Activated naive CD8-positive, alpha-beta T cell treated with anti-CD3 and anti-CD28 coated beads for 36 hours (primary cell): ENCODE results near the gene SS18. TPM values are rescaled to one million over a fixed set of nuclear protein-coding genes. Genes with fewer than 3 reads are reported as not detected.
"Not testable (repeated sequence)": the region's sequence is repeated elsewhere in the genome, so short reads cannot be mapped to it uniquely, and the experiment has no call there.

Experiments
- DNase-seq: peaks from one replicate; pipeline ENCODE4 v3.0.0; 2021
- H3K27ac Mint-ChIP-seq: one replicate; pipeline ENCODE4 v1.8.0; 2022; ENCODE audit warnings: mild to moderate bottlenecking, moderate library complexity, mixed read lengths
- H3K27me3 Mint-ChIP-seq: one replicate; pipeline ENCODE4 v1.8.0; 2022; ENCODE audit warnings: mild to moderate bottlenecking, mixed read lengths
- H3K36me3 Mint-ChIP-seq: one replicate; pipeline ENCODE4 v1.8.0; 2021; ENCODE audit warnings: mild to moderate bottlenecking, mixed read lengths
- H3K4me1 Mint-ChIP-seq: one replicate; pipeline ENCODE4 v1.8.0; 2021; ENCODE audit warnings: mixed read lengths
- H3K4me3 Mint-ChIP-seq: one replicate; pipeline ENCODE4 v1.8.0; 2022; ENCODE audit warnings: mild to moderate bottlenecking, moderate library complexity, mixed read lengths
- H3K9me3 Mint-ChIP-seq: one replicate; pipeline ENCODE4 v1.8.0; 2022; ENCODE audit warnings: mixed read lengths
- total RNA-seq, 2 experiments: library from RNA; stranded (reverse); gene quantifications; one replicate each; pipeline ENCODE4 v1.2.3, GENCODE V29; 2021

The SS18 gene, protein sequence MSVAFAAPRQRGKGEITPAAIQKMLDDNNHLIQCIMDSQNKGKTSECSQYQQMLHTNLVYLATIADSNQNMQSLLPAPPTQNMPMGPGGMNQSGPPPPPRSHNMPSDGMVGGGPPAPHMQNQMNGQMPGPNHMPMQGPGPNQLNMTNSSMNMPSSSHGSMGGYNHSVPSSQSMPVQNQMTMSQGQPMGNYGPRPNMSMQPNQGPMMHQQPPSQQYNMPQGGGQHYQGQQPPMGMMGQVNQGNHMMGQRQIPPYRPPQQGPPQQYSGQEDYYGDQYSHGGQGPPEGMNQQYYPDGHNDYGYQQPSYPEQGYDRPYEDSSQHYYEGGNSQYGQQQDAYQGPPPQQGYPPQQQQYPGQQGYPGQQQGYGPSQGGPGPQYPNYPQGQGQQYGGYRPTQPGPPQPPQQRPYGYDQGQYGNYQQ
- 10 to 100 TPM; 51.8 to 53.3 TPM for total RNA-seq

GRCh38 chr18:26090130-26091046 lies at the start of gene SS18:
SS18 (minus strand) TSS chr18:26090613; CDS start chr18:26090569, 44 bp downstream.
- Mint-ChIP-seq H3K36me3 (peaks cover 4% of the 10 kb centered on the region), H3K4me1 (peaks cover 21% of the 10 kb centered on the region), H3K4me3 (peak within 1 kb of the TSS; percentile 90), H3K27me3 (no peaks in the 10 kb centered on the region), H3K9me3 (no peaks in the 10 kb centered on the region), H3K27ac (peak within 1 kb of the TSS; percentile 96)
- peak; percentile 91 for DNase-seq

- Mint-ChIP-seq H3K4me3 (no peak overlapping the region), H3K4me1 (peaks cover 6% of the 10 kb centered on the region), H3K9me3 (peaks cover 1% of the 10 kb centered on the region), H3K36me3 (peaks cover 2% of the 10 kb centered on the region), H3K27ac (no peak overlapping the region), H3K27me3 (no peaks in the 10 kb centered on the region)
- DNase-seq = no peak
Measured at GRCh38 chr18:26135548-26135947, 45.1 kb upstream of the SS18 start.

GRCh38 chr18:26134107-26134506 lies 43.7 kb upstream of the SS18 start:
- H3K27ac Mint-ChIP-seq = peak overlapping the region; percentile 96
- no peaks in the 10 kb centered on the region for H3K27me3 Mint-ChIP-seq
- DNase-seq = peak; percentile 7
- peak overlapping the region; percentile 83 for H3K4me3 Mint-ChIP-seq
- peaks cover 1% of the 10 kb centered on the region for H3K9me3 Mint-ChIP-seq
- peaks cover 6% of the 10 kb centered on the region for H3K4me1 Mint-ChIP-seq
- no peaks in the 10 kb centered on the region for H3K36me3 Mint-ChIP-seq

GRCh38 chr18:26133652-26134051 lies 43.2 kb upstream of the SS18 start, which contains the start of gene PSMA8:
PSMA8 (plus strand) TSS chr18:26133869; CDS start chr18:26133966, 97 bp downstream.
- peak; percentile 69 for DNase-seq
- H3K9me3 Mint-ChIP-seq = peaks cover 1% of the 10 kb centered on the region
- peak within 1 kb of the TSS; percentile 96 for H3K27ac Mint-ChIP-seq
- H3K4me1 Mint-ChIP-seq = peaks cover 6% of the 10 kb centered on the region
- no peaks in the 10 kb centered on the region for H3K36me3 Mint-ChIP-seq
- H3K27me3 Mint-ChIP-seq = no peaks in the 10 kb centered on the region
- H3K4me3 Mint-ChIP-seq = peak within 1 kb of the TSS; percentile 83

DNA sequence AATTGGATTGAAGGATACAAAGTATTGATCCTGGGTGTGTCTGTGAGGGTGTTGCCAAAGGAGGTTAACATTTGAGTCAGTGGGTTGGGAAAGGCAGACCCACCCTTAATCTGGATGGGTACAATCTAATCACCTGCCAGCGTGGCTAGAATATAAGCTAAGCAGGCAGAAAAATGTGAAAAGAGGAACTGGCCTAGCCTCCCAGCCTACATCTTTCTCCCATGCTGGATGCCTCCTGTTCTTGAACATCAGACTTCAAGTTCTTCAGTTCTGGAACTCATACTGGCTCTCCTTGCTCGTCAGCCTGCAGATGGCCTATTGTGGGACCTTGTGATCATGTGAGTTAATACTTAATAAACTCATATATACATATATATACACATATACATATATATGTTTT lies 37.8 kb upstream of the SS18 start:
- not testable (repeated sequence) for H3K27ac Mint-ChIP-seq, H3K4me3 Mint-ChIP-seq, H3K4me1 Mint-ChIP-seq, H3K36me3 Mint-ChIP-seq, DNase-seq, H3K27me3 Mint-ChIP-seq, H3K9me3 Mint-ChIP-seq

DNA sequence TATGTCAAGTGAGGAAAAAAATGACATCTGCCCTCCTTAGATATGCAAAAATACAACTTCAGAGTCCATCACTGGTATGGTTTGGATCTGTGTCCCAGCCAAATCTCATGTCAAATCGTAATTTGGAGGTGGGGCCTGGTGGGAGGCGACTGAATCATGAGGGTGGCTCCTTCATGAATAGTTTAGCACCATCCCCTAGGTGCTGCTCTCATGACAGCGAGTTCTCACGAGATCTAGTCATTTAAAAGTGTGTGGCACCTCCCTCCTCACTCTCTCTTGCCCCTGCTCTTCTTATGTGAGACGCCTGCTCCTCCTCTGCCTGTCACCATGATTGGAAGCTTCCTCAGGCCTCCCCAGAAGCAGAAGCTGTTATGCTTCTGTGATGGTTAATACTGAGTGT lies 37.4 kb upstream of the SS18 start:
- peaks cover 8% of the 10 kb centered on the region for H3K4me1 Mint-ChIP-seq
- no peak overlapping the region for H3K4me3 Mint-ChIP-seq
- DNase-seq = no peak
- H3K36me3 Mint-ChIP-seq = peaks cover 5% of the 10 kb centered on the region
- peaks cover 6% of the 10 kb centered on the region for H3K9me3 Mint-ChIP-seq
- no peak overlapping the region for H3K27ac Mint-ChIP-seq
- H3K27me3 Mint-ChIP-seq = no peaks in the 10 kb centered on the region

DNA sequence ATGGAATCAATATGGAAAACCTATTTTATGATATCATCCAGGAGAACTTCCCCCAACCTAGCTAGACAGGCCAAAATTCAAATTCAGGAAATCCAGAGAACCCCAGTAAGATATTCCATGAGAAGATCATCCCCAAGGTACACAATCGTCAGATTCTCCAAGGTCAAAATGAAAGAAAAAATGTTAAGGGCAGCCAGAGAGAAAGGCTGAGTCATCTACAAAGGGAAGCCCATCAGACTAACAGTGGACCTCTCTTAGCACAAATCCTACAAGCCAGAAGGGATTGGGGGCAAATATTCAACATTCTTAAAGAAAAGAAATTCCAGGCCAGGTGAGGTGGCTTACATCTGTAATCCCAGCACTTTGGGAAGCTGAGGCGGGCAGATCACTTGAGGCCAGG lies 31.6 kb upstream of the SS18 start:
- H3K36me3 Mint-ChIP-seq = peaks cover 13% of the 10 kb centered on the region
- not testable (repeated sequence) for DNase-seq, H3K27me3 Mint-ChIP-seq, H3K9me3 Mint-ChIP-seq, H3K27ac Mint-ChIP-seq, H3K4me1 Mint-ChIP-seq, H3K4me3 Mint-ChIP-seq

DNA sequence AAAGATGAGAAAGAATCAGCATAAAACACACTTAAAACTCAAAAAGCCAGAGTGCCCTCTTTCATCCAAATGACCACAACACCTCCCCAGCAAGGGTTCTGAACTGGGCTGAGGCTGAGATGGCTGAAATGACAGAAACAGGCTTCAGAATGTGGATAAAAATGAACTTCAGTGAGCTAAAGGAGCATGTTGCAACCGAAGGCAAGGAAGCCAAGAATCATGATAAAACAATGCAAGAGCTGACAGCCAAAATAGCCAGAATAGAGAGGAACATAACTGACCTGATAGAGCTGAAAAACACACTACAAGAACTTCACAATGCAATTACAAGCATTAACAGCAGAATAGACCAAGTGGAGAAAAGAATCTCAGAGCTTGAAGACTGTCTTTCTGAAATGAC lies 31.1 kb upstream of the SS18 start:
- H3K4me1 Mint-ChIP-seq = peaks cover 7% of the 10 kb centered on the region
- H3K4me3 Mint-ChIP-seq = no peak overlapping the region
- peaks cover 5% of the 10 kb centered on the region for H3K27me3 Mint-ChIP-seq
- peaks cover 13% of the 10 kb centered on the region for H3K36me3 Mint-ChIP-seq
- no peak overlapping the region for H3K27ac Mint-ChIP-seq
- H3K9me3 Mint-ChIP-seq = peaks cover 6% of the 10 kb centered on the region
- no peak for DNase-seq

DNA sequence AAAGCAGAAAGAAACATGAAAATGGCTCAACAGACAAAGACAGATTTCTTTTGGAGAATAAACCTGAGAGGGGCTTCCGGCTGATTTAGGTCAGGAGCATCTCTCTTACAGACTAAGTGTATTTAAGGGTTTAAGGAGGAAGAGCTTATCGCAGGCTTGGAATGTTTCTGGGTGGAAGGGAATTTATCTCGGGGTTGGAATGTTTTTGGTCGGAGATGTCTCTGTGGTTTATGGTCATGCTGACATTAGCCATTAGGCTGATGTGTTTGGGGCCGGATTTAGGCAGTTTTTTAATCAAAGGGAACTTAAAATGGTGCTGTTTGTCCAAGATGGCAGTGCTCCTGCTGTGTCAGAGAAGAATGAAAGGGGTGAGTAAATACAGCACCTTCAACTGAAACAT lies 28.8 kb upstream of the SS18 start:
- Mint-ChIP-seq H3K9me3 (peaks cover 6% of the 10 kb centered on the region), H3K27me3 (peaks cover 5% of the 10 kb centered on the region), H3K4me3 (no peak overlapping the region), H3K36me3 (peaks cover 13% of the 10 kb centered on the region), H3K27ac (no peak overlapping the region), H3K4me1 (no peaks in the 10 kb centered on the region)
- no peak for DNase-seq

- no peak for DNase-seq
- Mint-ChIP-seq H3K4me3 (no peak overlapping the region), H3K27ac (no peak overlapping the region), H3K4me1 (no peaks in the 10 kb centered on the region), H3K9me3 (peaks cover 4% of the 10 kb centered on the region), H3K27me3 (no peaks in the 10 kb centered on the region), H3K36me3 (no peaks in the 10 kb centered on the region)
Measured at GRCh38 chr18:26104035-26104434, 13.6 kb upstream of the SS18 start.

DNA sequence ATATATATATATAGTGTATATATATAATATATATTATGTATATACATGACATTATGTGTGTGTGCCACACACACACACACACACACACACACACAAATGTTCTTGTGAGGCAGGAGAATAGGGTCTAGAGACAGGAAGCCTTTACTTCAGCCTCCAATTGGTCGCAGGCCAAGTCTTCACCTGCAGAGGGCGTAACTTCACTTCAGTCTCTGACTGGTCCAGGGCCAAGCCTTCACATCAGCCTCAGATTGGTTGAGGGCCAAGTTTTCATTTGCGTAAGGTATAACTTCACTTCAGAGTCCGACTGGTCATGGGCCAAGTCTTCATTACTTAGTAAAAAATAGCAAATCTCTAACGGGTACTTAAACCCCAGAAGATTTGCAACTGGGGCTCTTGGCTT lies 13.2 kb upstream of the SS18 start:
- H3K4me3 Mint-ChIP-seq = no peak overlapping the region
- H3K27me3 Mint-ChIP-seq = no peaks in the 10 kb centered on the region
- no peaks in the 10 kb centered on the region for H3K4me1 Mint-ChIP-seq
- DNase-seq = peak; percentile 28
- no peak overlapping the region for H3K27ac Mint-ChIP-seq
- H3K36me3 Mint-ChIP-seq = no peaks in the 10 kb centered on the region
- peaks cover 1% of the 10 kb centered on the region for H3K9me3 Mint-ChIP-seq

DNA sequence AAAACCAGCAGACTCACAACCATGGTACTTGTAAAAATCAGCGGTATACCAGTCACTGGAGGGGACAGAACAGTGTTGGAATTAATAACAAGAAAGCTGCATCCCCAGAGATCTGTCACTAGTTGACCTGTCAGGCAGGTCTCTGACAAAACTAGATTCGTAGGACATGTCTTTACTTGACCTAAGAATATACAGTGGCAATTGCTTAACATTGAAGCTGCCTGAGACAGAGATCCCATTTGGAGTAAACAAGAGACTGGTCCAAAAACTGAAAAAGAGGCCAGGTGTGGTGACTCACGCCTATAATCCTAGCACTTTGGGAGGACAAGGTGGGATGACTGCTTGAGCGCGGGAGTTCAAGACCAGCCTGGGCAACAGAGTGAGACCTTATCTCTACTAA lies 7.2 kb upstream of the SS18 start:
- no peaks in the 10 kb centered on the region for H3K27me3 Mint-ChIP-seq
- H3K9me3 Mint-ChIP-seq = peaks cover 1% of the 10 kb centered on the region
- H3K4me1 Mint-ChIP-seq = no peaks in the 10 kb centered on the region
- no peak overlapping the region for H3K4me3 Mint-ChIP-seq
- no peaks in the 10 kb centered on the region for H3K36me3 Mint-ChIP-seq
- no peak overlapping the region for H3K27ac Mint-ChIP-seq
- no peak for DNase-seq

- Mint-ChIP-seq H3K9me3 (peaks cover 1% of the 10 kb centered on the region), H3K27me3 (no peaks in the 10 kb centered on the region), H3K4me3 (no peak overlapping the region), H3K27ac (no peak overlapping the region), H3K36me3 (no peaks in the 10 kb centered on the region), H3K4me1 (no peaks in the 10 kb centered on the region)
- no peak for DNase-seq
Measured at GRCh38 chr18:26096852-26097251, 6.4 kb upstream of the SS18 start.

GRCh38 chr18:26091047-26091630 lies 726 bp upstream of the SS18 start:
- Mint-ChIP-seq H3K36me3 (peaks cover 4% of the 10 kb centered on the region), H3K27me3 (no peaks in the 10 kb centered on the region), H3K9me3 (peaks cover under 1% of the 10 kb centered on the region), H3K27ac (peak overlapping the region; percentile 96), H3K4me1 (peaks cover 21% of the 10 kb centered on the region), H3K4me3 (peak overlapping the region; percentile 90)
- no peak for DNase-seq
